HG03064 (cell line): Measurements from ENCODE around the gene KRT77.
"Not testable (repeated sequence)": the region's sequence is repeated elsewhere in the genome, so short reads cannot be mapped to it uniquely, and the experiment has no call there.

Source experiments
- ATAC-seq: cut with Tn5 transposase; IDR thresholded peaks from one replicate; pipeline ENCODE4 v1.9.1; 2021; ENCODE audit warnings: low read depth; ENCODE audit not compliant: unreplicated experiment

The KRT77 gene

DNA sequence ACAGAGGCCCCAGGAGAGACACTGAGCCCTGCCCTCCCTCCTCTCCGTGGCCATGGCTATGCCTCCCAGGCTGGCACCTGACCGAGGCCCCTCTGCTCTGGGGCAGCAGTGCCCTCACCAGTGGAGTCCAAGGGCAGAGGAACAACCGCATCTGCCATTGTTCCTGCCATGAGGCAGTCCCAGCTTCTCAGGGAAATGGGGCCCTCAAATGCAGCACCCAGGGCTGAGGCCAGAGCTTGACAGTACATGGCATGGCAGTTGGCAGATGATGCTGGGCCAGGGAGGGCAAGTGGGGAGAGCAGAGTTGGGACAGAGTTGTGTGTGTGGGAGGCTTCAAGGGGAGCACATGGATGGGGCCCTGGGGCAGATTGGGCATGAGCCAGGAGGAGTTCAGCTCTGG lies 21.1 kb upstream of the KRT77 start:
- no peak for ATAC-seq

DNA sequence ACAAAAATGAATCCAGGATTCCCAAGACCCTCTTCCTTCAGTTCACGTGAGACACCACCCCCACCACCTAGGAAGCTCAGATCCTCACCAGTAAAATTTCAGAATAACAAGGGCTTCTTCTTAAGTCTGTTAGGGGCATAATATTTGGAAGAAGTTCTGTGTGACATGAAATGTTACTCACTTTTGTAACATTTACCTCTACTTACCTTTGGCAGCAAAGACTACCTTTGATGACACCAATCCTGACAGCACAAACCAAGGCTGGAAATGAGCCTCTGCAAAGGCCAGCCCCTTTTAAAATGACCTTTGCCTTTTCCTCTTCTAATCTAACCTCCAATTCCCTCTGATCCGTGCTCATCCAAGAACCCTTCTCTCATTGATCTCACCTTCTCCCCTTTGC lies 19.4 kb upstream of the KRT77 start:
- ATAC-seq: no peak

DNA sequence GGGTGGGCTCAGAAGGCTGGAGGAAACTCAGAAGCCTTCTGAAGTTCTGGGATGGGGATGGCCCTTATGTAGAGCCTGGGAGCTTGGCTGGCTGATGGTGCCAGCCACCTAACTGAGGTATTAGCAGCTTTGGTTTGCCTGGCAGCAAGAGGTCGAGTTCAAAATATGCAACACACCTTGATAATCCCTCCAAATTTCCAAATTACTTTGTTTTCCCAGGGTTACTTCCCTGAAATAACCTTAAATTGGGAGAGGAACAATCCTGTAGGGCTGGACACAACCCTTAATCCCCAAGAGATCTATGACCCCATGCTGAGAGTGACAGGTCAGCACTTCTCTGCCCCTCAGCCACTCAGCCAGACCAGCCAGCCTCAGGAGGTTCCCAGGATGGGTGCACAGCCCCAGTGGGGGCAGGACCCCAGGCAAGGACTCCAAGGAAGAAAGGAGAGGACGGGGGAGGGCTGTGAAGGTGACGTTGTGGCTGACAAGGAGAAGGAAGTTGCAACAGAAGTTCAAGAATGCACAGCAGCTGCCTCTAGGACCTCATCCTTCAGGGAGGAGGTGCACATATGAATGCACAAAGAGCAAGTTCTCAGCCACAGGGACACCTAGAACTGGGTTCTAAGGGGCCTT lies 18.6 kb upstream of the KRT77 start:
- no peak for ATAC-seq

DNA sequence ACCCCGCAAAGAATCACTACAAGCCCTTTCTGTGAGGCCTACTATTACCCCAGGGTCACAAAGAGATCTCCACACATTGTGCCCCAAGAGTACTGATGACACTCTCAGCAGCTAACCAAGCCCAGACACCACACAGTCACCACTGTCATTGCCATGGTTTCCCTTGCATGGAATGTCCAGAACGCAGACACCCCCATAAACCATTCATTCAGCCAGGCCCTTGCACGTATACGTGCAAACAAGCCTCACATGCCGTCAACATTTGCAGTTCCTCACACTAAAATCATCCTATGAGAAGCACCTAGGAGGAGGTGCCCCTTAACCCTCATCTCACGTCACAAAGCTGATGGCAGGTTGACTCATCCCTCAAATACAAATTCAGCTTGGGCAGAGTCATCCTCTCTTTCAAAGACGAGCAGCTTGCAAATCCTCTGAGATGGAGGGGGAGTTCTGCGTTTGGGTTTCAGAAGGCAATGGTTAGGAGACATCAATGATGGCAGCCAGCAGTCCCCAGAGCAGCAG lies 17.1 kb upstream of the KRT77 start:
- ATAC-seq: no peak

DNA sequence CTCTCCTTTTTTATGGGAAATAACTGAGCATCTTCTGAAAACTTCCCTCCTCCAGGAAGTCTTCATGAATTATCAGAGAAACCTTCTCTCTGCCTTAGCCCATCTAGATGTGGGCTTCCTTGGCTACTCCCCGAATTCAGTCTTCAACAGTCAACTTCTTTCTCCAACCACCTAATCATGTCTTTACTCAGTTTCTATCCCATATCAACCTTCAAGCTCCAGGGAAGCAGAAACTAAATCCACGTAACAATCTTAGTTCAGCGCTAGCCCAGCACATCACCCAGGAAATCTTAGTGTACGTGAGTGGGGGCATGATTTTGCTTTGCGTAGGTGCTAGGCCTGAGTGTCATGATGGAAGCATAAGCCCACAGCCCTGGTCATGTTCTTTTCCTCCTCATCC lies 12.7 kb upstream of the KRT77 start:
- ATAC-seq: no peak

DNA sequence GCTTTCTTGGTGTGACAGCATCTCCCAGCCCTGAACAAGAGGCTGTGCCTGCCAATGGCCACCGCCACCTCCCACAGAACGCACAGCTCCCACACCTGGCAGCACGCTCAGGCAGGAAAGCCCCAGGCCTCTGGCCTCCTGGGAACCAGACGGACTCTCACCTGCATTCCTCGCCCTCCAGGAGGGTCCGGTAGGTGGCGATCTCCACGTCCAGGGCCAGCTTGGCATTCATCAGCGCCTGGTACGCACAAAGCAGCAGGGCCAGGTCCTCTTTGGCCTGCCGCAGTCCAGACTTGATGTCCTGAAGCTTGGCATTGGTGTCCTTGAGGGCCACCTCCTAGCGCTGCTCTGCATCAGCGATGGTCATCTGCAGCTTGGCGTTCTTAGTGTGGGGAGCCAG lies 12.1 kb upstream of the KRT77 start:
- ATAC-seq: no peak

DNA sequence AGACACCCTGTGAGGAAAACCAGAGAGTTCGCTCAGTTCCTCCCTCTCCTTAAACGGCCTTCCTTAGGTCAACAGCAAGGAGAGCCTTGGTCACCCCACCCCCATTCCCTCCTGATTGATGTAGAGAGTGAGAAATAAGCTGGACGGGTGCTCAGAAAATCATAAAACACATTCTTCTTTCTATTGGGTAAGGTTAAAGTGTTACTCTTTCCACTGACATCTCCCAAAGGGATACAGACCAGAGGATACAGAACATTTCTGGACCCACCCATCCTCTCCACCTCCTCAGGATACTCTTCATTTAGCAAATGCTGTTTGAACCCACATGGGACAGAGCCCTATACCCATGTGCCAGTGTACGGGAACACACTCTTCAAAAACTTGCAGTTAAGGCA lies 11.6 kb upstream of the KRT77 start:
- no peak for ATAC-seq

DNA sequence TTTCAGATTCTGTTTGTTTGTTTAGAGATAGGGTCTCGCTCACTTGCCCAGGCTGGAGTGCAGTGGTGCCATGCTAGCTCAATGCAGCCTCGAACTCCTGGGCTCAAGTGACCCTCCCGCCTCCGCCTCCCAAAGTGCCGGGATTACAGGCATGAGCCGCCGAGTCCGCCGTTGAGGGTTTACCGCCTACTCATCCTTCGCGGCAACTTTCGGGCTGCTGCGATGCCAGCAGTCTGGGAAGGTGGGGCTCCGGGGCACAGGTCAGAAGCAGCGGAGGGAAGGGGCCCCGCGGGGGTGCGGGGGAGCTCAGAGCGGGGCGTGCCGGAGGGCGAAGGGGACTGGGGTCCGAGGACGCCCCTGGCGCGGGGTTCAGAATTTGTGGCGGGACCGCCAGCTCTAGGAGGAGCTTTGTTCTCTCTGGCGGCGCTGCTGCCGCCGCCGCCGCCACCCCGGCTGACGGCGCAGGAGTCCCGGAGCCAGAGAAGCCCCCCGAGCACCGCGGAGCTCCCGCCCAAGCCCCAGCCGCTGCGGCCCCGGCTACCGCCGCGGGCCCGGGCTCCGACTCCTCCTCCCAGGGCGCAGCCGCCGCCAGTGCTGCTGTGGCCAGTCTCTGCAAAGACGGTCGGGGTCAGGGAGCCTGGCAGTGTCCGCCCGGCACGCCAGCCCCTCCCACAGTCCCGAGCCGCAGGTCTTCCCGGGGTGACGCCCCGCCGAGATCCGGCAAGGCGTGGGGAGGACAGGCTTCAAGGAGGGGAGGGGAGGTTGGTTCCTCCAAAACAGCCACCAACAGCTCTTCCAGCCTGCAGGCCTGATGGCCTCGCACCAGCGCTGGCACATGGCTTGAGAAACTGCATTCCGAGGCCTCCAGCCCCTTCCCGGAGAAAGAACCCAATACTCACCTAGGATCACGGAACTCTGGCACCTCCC lies 10.9 kb upstream of the KRT77 start:
- no peak for ATAC-seq

DNA sequence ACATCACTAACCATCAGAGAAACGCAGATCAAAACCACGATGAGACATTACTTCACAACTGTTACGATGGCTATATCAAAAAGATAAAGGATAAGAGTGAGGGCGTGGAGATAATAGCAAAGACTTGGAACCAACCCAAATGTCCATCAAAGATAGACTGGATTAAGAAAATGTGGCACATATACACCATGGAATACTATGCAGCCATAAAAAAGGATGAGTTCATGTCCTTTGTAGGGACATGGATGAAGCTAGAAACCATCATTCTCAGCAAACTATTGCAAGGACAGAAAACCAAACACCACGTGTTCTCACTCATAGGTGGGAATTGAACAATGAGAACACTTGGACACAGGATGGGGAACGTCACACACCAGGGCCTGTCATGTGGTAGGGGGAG lies 8.8 kb upstream of the KRT77 start:
- ATAC-seq: not testable (repeated sequence)

DNA sequence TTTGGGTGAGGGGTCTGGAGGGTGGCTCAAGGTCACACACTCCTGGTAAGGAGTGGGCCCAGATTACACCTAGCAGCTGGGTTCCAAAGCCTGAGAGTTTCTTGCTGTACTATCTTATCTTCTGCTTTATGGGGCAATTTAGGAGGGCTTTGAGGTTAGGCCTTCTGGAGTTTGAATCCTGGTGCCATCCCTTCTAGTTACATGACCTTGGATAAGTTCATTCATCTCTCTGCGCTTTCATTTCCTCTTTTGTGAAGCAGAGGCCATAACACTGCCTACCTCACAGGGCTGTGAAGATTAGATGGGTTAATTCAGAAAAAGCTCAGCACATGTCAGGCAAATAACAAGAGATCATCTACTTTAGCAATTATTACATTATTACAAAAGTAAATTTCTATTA lies 7.4 kb upstream of the KRT77 start:
- no peak for ATAC-seq

DNA sequence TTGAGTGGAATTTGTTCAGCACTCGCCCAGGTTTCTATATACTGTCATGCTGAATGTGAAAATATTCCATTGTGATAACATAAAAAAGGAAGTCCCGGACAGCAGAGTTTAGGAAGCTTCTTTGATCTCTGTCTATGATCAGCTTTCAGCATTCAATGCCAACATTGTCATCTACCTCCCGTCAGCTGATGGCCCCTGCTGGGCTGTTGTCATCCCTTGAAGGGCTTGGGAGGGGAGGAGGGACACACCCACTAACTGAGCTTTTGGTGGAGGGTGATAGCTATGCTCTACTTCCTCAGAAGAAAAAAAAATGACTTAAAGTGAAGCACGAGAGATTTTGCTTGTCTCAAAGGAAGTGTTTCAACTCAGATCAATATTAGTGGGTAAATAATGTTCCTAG lies 4.7 kb upstream of the KRT77 start:
- ATAC-seq: no peak

DNA sequence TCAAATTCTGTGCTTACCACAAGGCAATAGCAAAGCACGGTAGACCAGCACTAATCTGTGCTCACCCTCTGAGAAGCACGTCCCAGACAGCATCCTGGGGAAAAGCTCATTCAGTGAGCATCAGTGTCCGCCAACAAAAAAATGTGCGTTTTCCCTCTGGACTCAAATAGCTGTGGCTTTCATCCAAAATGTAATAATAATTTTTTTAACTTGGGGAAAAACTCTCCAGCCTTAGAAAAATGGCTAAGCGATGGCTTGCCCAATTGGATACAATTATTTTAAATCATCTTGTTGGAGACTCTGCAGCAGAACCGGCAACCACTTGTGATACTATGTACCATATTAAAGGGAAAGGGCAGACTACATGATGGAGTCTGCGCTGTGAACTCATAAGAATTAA lies 1.1 kb upstream of the KRT77 start:
- ATAC-seq: no peak

DNA sequence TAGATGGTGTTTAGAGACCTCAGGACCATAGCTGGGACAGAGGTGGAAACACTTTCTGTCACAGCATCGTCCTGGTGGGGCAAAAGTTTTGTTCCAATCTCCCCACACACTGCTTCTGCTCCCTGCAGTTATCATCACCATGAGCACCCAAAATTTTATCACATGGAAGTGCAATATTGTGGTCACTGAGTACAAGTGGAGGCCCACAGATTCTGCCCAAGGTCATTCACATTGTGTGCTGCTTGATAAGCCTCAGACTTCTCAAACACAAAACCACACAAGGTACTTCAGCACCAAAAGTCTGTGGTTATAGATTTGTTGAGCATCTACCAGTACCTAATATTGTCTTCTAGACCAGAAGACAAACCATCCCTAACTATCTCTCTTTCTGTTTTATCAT lies 554 bp upstream of the KRT77 start:
- ATAC-seq: no peak

DNA sequence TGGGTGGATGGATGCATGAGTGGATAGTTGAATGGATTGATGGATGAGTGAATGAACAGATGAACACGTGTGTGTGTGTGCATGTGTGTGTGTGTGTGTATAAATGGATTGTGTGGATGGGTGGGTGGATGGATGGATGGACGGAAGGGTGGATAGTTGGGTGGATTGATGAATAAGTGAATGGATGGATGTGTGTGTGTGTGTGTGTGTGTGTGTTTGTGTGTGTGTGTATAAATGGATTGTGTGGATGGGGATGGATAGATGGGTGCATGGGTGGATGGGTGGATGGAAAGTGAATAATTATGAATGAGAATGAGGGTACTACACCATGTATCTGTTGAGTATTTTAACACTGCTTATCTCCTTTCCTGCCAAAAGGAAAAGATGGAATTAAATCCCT lies 986 bp downstream of the KRT77 start:
- ATAC-seq: no peak

DNA sequence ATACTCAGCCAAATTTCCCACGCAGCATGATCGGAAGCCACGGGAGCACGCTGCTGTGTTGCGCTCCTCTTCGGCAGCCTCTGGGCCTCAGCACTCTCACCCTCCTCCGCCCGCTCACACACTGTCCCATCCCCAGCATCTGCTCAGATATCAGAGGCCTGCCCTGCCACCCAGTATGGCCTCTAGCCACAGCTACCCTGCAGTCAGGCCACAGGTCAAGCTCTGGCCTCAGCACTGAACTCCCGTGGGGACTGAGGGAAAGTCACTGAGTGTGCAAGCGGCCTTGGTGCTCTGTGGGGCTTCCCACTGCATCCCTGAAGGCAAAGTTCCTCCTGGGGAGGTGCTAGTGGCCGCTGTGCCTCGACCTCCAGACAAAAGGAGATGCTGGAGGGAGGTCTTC lies 2.0 kb downstream of the KRT77 start:
- no peak for ATAC-seq

DNA sequence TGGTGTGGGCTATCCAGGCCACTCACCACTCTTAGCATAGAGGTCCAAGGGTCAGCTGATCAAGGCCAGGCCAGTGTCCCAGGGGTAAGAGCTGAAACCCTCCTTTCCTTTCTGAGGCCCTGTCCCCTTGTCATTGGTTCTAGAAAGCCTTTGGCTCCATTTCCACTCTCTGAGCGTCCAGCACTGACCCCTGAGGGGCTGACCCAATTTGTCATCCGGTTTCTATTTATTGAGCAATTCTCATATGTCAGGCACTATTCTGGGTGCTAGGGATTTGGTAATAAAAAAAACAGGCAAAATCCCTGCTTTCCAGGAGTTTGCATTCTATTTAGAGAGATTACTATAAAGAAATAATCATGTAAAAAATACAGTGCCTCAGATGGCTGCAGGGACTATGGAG lies 3.4 kb downstream of the KRT77 start:
- ATAC-seq: no peak

DNA sequence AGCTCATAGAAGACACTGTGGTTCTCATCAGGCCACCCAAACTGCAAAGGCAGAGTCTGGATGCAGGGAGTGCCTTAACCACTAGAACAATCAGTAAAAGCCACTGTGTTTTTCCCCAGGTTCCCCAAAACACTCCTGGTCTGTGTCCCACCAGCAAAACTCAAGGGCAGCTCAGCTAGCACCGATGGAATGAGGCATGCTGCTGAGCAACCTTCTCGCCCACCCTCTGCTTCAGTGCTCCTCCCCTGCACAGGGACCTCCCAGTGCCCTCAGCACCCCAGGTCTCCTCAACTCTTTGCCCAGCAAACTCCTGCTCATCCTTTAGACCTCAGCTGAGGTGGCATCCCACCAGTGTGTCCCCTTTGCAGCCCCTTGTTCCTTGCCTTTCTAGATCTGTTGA lies 4.0 kb downstream of the KRT77 start:
- no peak for ATAC-seq

DNA sequence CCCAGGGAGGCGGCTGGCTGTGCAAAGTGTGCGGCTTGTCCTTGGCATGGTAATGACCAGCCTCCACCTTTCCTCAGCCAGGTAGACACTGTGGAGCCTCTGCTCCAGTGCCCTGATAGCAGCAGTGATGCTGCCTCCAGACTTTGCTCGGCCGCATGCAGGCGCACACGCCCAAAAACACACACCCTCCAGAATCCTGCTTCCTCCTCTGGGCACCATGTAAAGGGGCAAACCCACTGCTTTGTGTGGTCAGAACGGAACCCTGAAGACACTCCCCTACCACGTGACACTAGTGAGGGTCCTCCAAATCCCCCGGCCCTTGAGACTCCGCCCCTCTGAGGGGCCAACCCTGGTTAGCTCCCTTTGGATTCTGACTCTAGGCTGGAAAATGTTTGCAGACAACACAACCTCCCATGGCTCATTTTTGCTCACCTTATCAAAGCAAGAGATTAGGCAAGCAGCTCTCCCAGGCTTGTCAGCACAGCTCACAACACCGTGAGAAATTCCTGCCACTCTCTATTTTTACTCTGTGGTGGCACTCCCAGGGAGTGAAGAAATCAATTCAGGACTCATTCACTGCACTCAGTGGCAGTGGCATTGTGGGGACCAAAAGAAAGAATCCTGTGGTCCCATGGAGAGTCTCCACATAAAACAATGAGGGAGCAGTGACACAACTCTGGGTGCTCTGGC lies 4.5 kb downstream of the KRT77 start:
- ATAC-seq: no peak

DNA sequence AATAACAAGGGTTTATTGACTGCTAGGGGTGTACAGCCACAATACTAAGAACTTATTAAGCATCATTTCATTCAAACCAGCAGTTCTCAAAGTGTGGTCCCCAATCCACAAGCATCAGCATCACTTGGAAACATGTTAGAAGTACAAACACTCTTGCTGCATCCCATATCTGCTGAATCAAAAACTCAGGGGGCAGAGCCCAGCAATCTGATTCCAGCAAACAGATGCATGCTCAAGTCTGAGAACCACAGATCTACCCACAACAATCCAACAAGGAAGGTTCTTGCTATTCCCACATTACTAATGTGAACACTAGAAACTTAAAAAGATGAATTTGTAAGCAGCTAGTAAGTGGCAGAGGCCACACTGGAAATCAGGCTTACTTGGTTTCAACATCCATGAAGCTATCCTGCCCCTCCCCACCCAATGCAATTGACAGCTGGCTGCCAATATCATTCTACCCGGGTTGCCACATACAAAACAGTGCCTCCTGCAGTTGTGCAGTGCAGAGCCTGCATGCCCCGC lies 6.2 kb downstream of the KRT77 start:
- ATAC-seq: no peak

DNA sequence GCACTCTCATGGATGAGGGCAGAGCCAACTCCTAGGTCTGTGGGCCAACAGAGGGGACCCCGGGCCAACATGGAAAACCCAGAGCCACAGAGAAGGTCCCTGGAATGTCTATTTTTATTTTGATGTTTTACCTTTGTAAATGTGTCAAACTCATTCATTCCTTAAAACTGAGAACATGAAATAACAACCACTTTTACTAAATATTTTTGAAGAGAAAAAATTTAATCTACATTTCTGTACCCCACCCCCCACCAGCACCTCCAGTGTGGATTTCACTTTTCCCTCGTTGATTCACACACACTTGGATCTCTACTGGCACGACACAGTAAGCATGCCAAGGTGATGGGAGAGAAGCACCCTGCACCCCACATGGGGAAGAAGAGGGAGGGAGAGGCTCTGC lies 6.7 kb downstream of the KRT77 start:
- ATAC-seq: no peak

DNA sequence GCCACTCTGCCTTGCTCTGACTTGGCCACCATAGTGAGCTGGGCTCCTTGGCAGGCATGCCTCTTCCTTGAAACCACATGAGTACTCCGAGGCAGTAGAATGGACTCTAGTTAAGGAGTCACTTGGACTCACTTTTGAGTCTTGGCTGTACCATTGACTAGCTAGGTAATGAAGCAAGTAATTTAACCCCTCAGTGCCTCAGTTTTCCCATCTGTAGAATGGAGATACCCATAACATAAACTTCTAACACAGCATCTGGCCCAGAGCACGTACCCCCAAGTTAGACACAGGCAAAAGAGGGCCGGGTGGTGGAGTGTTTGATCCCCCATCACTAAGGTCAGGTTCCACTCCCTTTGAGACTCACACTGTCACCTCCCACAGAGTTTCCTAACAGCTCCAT lies 8.3 kb downstream of the KRT77 start:
- no peak for ATAC-seq
